ENCODE measurements around the gene SPOCK1. TPM values are rescaled to one million over a fixed set of nuclear protein-coding genes. Genes with fewer than 3 reads are reported as not detected.

SPOCK1 gene
- total RNA-seq, 2 donors from 2014 or later: not detected

DNA sequence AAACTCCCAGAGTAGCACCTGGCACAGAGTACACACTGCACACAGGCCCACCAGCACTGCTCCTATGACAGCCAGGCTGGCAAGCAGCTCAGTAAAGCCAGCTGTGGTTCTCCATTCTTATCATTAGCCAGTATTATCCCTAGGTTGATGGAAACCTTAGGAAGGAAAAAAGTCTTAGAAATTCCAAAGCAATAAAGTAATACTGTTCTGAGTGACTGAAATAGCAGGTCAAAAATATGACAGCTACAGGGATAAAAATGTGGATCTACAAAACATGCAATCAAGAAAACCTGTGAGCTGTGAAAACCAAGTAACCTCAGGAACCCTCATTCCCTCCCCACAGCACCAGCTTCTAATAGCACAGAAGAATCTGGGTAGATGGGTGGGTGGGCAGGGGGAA is 403.5 kb downstream of the SPOCK1 start:
- no peak overlapping the region for H3K4me3 Mint-ChIP-seq
- H3K36me3 Mint-ChIP-seq (ENCODE audit: low read depth): no peaks in the 10 kb centered on the region
- no peak for ATAC-seq (replicated peaks)
- no peaks in the 10 kb centered on the region for H3K9me3 Mint-ChIP-seq
- no peaks in the 10 kb centered on the region for H3K4me1 Mint-ChIP-seq
- H3K27ac Mint-ChIP-seq: no peak overlapping the region
- H3K27me3 Mint-ChIP-seq: peaks cover 3% of the 10 kb centered on the region

DNA sequence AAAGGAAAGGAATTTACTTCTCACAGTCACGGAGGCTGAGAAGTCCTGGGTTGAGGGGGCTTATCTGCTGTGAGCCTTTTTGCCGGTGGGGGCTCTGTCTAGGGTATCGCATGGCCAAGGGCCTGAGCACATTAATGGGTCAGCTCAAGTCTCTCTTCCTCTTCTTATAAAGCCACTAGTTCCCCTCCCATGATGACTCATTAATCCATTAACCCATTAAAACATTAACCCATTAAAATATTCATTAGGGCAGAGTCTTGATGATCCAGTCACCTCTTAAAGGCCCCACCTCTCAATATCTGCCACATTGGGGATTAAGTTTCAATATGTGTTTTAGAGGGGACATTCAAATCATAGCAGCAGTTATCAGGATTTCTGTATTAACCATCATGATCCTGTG is 406.3 kb downstream of the SPOCK1 start:
- Mint-ChIP-seq H3K36me3 (ENCODE audit: low read depth) (no peaks in the 10 kb centered on the region), H3K4me3 (no peak overlapping the region), H3K27ac (no peak overlapping the region), H3K9me3 (no peaks in the 10 kb centered on the region), H3K4me1 (no peaks in the 10 kb centered on the region), H3K27me3 (no peaks in the 10 kb centered on the region)
- ATAC-seq (replicated peaks): no peak

DNA sequence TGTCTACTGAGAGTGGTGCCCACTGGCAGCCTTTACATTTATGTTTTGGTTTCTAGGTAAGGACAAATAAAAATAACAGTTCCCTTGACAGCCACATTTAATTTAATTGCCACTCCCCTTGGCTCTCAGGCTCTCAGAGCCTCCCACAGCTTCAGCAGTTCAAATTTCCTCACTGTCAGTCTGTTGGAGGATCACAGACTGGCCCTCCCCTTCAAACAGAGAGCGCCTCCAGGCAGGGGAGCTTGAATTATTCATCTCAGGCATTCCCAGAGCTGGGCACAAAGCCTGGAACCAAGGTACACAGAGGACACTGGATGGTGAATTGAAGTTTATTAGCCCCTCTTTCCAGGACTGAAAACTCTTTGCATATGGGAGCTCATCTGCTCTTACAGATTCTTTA is 407.7 kb downstream of the SPOCK1 start:
- Mint-ChIP-seq H3K4me1 (no peaks in the 10 kb centered on the region), H3K36me3 (ENCODE audit: low read depth) (no peaks in the 10 kb centered on the region), H3K27me3 (no peaks in the 10 kb centered on the region), H3K27ac (no peak overlapping the region), H3K9me3 (no peaks in the 10 kb centered on the region), H3K4me3 (no peak overlapping the region)
- no peak for ATAC-seq (replicated peaks)

DNA sequence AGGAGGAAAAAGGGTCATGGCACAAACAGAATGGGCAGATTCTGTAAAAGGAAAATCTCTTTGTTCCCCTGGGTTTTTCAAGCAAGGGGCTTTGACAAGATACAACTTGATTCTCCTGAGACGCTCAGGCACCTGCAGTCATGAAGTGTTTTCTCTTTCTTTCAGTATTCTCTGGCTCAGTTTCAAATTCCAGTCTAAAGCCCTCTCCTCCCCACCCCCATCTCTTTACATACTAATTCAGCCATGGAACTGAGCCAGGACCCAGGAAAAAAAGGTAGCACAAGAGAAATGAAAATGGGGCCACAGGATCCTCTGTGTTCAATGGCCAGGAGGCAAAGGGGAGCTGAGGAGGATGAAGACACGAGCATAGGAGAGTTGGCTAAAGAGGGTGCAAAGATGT is 408.4 kb downstream of the SPOCK1 start:
- Mint-ChIP-seq H3K4me1 (no peaks in the 10 kb centered on the region), H3K36me3 (ENCODE audit: low read depth) (no peaks in the 10 kb centered on the region), H3K27ac (no peak overlapping the region), H3K9me3 (no peaks in the 10 kb centered on the region), H3K4me3 (no peak overlapping the region), H3K27me3 (no peaks in the 10 kb centered on the region)
- ATAC-seq (replicated peaks): no peak

DNA sequence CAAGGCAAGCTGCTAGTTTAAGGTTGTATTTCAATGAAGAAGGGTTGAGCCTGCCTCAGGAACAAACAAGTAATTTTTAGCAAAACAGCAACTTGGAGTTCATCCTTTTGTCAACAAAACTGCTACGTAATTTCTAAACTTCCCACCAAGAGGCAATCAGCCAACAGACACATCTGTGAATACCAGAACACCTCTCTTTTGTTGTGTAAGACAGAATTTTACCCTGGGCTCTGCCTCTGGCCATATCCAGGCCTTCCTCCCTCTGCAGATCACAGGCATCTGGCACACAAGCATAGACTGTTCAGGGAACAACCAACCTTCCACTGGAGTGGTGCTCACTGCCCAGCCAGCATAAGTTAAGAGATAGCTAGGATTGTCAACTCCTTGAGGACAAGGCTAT is 409.0 kb downstream of the SPOCK1 start:
- Mint-ChIP-seq H3K27me3 (no peaks in the 10 kb centered on the region), H3K9me3 (no peaks in the 10 kb centered on the region), H3K4me3 (no peak overlapping the region), H3K4me1 (no peaks in the 10 kb centered on the region), H3K27ac (no peak overlapping the region), H3K36me3 (ENCODE audit: low read depth) (no peaks in the 10 kb centered on the region)
- ATAC-seq (replicated peaks): no peak

DNA sequence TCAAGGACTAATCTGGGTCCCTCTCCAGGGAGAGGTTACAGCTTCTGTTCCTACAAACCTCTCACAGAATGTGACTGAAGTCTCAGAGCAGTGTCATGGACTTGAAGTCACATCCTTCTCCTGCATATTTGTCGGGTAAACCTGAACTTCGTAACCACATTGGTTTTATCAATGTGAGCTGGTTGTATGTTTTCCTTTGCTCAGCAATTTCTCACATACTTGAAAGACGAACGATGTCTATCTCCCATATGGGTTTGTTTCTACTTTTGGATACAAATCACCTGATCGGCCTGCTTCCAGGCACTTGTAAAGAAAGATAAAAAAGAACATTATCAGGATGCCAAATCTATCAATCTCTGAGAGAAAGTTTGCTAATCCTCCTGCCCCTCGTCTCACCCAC is 411.0 kb downstream of the SPOCK1 start:
- Mint-ChIP-seq H3K27ac (no peak overlapping the region), H3K36me3 (ENCODE audit: low read depth) (no peaks in the 10 kb centered on the region), H3K9me3 (no peaks in the 10 kb centered on the region), H3K27me3 (no peaks in the 10 kb centered on the region), H3K4me3 (no peak overlapping the region), H3K4me1 (no peaks in the 10 kb centered on the region)
- ATAC-seq (replicated peaks): no peak

DNA sequence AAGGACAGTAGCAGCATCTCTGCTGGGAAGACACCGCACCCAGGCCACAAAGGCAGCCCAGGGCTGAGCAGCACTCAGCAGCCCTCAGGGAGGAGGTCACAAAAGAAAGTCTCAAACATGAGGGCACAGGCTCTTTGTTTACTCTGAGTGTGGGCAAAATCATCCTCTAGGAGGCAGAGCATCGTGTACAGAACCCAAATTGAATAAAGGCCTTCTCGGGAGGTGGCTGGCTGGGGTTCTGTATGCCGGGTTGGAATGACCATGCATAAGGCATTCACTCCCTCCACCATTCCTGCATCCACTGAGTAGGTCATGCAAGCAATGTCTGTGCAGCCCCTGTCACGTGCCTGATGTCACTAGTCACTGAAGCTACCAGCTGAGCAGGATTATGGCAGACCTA is 412.8 kb downstream of the SPOCK1 start:
- Mint-ChIP-seq H3K4me3 (no peak overlapping the region), H3K4me1 (no peaks in the 10 kb centered on the region), H3K27me3 (no peaks in the 10 kb centered on the region), H3K9me3 (no peaks in the 10 kb centered on the region), H3K27ac (no peak overlapping the region), H3K36me3 (ENCODE audit: low read depth) (no peaks in the 10 kb centered on the region)
- ATAC-seq (replicated peaks): no peak

DNA sequence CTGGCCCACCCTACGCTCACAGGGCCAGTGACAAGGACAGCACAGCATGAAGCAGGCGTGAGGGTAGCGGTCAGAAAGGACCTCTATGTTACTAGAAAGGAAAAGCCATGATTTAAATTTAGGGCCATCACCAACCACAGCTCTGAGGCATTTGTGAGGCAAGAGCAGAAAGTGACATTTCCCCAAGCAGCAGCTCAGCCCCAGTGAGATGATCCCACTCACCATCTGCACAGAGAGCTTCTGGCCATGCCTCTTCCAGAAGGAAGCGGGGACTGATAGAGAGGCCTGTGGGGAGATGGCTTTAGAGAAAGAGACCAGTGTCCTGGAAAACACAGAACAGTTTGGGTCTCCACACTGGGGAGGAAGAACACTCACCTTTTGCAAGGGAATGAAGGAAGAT is 413.9 kb downstream of the SPOCK1 start:
- H3K9me3 Mint-ChIP-seq: no peaks in the 10 kb centered on the region
- no peaks in the 10 kb centered on the region for H3K36me3 Mint-ChIP-seq (ENCODE audit: low read depth)
- H3K4me1 Mint-ChIP-seq: no peaks in the 10 kb centered on the region
- no peaks in the 10 kb centered on the region for H3K27me3 Mint-ChIP-seq
- no peak overlapping the region for H3K27ac Mint-ChIP-seq
- H3K4me3 Mint-ChIP-seq: no peak overlapping the region
- no peak for ATAC-seq (replicated peaks)

DNA sequence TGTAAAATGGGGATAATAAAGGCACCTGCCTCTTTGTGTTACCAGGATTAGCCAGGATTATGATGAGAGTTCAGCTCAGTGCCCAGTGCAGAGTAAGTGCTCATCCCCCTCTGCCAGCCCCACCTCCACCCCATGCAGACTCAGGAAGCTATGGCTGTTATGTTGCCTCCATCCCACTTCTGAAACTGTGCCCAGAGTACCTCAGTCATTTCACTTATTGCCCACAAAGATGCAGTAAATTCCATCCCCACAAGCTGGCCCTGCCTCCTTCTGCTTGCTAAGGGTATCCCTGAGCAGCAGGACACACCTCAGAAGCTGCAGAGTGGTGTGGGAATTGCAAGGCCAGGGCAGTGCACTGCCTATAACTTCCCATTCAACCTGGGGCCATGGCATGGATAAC is 415.1 kb downstream of the SPOCK1 start:
- Mint-ChIP-seq H3K27ac (no peak overlapping the region), H3K4me1 (no peaks in the 10 kb centered on the region), H3K36me3 (ENCODE audit: low read depth) (no peaks in the 10 kb centered on the region), H3K9me3 (no peaks in the 10 kb centered on the region), H3K4me3 (no peak overlapping the region), H3K27me3 (peaks cover 5% of the 10 kb centered on the region)
- ATAC-seq (replicated peaks): no peak

DNA sequence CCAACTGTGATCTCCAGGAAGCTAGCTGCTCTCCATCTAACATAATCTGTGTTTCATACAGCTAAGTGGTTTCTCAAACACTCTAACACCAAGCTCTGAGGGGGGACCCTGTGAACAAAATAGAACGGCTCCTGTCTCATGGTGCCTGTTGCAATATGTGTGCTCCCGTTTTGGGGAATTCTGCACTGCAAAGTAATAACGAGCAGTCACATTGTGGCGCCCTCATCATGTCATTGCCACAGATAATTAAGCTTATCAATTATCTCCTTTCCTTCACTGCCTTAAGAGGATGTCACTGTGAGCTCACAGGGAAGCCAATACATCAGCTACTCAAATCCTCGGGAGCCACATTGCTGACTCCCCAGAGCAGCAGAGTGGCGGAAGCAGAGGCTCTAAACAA is 416.2 kb downstream of the SPOCK1 start:
- no peaks in the 10 kb centered on the region for H3K36me3 Mint-ChIP-seq (ENCODE audit: low read depth)
- H3K9me3 Mint-ChIP-seq: no peaks in the 10 kb centered on the region
- peaks cover under 1% of the 10 kb centered on the region for H3K4me1 Mint-ChIP-seq
- ATAC-seq (replicated peaks): no peak
- H3K4me3 Mint-ChIP-seq: no peak overlapping the region
- no peak overlapping the region for H3K27ac Mint-ChIP-seq
- H3K27me3 Mint-ChIP-seq: peaks cover 6% of the 10 kb centered on the region

DNA sequence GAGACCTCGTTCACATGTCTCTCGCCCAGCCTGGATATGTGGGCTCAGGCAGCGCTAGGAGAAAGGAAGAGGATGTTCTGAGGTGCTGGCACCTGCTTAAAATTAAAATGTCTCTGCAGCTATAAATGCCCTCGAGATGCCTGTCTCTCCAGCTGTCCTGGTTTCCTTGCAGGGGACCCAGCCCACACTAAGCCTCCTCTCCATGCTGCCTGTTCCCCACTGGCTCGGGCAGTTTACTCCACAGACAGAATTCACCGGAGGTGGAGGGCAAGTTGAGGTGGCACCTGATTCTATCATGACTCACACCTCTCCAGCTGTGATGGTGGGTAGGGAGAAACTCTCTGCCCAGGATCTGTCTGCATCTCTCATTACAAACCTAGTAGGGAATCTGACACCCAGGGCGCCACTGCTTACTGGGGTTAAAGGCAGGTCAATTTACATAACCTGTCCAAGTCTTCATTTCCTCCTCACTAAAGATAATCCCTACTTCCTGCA is 420.9 kb downstream of the SPOCK1 start:
- no peak for ATAC-seq (replicated peaks)
- Mint-ChIP-seq H3K9me3 (no peaks in the 10 kb centered on the region), H3K4me1 (peaks cover 3% of the 10 kb centered on the region), H3K36me3 (ENCODE audit: low read depth) (no peaks in the 10 kb centered on the region), H3K4me3 (no peak overlapping the region), H3K27ac (no peak overlapping the region), H3K27me3 (peaks cover 9% of the 10 kb centered on the region)

DNA sequence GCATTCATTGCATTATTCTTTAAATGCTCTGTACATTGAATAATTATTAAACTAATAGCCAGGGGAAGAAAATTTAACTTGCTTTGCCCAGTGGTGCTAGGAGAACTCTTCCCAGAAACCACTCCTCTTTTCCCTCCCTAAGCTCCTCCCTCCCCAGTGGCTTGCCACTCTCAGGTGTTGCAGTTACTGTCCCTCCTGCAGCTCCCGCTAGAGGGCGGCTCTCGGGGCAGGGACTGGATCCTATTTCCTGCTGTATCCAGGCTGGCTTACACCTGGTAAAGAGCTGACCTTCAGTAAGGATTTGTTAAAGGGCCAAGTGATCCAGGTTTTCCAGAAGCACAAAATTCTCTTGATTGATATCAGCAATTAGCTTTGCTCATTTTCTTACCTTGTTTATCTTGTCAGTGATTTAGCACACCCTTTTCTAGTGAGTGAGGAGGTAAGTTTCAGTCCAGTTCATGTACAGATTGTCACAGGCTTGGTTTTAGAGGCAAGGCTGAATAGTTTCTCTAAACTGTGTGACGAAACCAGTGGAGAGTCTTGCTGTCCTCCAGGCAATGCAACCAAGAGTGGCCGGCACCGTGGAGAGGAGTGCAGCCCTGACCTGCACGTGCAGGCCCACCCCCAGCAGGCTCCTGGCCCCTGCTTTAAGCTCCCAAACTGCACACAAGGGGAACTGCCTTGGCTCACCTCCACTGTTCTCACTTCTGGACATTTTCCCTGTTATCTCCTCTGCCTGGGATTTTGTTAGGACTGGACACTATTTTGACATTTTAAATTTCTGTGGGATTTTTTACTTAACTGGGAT is 423.8 kb downstream of the SPOCK1 start:
- ATAC-seq (replicated peaks): peak; percentile 52
- Mint-ChIP-seq H3K36me3 (ENCODE audit: low read depth) (no peaks in the 10 kb centered on the region), H3K9me3 (no peaks in the 10 kb centered on the region)

DNA sequence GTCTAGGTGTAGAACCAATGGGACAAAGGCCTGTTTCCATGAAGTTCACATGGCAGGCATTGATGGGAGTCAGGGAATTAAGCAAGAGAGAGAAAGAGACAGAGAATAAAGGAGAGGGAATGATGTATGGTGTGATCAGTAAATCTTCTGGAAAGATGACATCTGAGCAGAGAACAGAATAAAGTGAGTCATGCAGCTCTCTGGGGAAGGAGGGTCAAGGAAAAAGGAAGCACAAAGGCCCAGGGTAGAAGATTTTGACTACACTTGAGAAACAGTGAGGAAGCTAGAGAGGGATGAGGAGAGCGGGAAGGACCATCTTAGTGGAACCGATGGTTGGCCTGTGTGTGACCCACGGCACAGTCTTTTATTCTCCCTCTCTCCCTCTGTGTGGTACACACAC is 425.9 kb downstream of the SPOCK1 start:
- H3K4me1 Mint-ChIP-seq: peaks cover 7% of the 10 kb centered on the region
- no peak overlapping the region for H3K4me3 Mint-ChIP-seq
- ATAC-seq (replicated peaks): no peak
- no peaks in the 10 kb centered on the region for H3K9me3 Mint-ChIP-seq
- H3K27ac Mint-ChIP-seq: no peak overlapping the region
- peaks cover 8% of the 10 kb centered on the region for H3K27me3 Mint-ChIP-seq
- H3K36me3 Mint-ChIP-seq (ENCODE audit: low read depth): no peaks in the 10 kb centered on the region

More for the DNA sequence above, 423.8 kb downstream of the SPOCK1 start:
- Mint-ChIP-seq H3K27me3 (peaks cover 13% of the 10 kb centered on the region), H3K4me1 (peaks cover 7% of the 10 kb centered on the region), H3K4me3 (no peak overlapping the region), H3K27ac (no peak overlapping the region)

DNA sequence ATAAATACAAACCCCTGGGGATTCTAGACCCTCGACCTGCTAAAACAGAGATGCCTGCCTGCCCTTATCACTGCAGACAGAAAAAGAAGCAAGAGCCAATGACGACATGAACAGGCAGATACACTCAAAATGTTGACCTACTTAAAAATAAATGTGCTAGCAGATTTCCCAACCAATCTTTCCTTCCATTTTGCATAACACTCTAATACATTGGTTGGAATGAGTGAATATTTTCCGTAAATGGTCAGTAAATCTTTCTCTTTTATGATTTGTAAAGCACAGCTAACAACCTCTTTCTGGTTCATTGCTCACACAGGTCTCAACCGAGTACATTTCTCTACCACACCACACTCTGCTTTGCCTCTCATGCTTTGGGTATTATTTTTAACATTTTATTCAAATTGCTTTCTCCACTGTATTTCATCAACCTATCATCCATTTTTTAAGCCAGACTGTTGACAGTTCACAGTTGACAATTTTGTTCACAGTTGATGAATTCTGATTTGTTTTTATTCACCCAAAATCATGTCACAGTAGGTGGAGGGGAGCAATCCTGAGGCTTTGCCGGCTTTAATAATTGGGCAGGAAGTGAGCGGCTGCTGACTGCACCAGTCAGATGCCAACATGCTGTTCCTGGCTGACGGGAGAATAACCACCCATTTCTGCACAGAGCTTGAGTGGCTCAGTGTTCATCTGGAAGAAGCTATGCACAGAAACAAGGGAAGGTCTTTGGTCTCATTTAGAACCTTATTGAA is 426.6 kb downstream of the SPOCK1 start:
- Mint-ChIP-seq H3K4me3 (no peak overlapping the region), H3K36me3 (ENCODE audit: low read depth) (no peaks in the 10 kb centered on the region), H3K27ac (no peak overlapping the region), H3K4me1 (peaks cover 3% of the 10 kb centered on the region), H3K27me3 (peaks cover 4% of the 10 kb centered on the region), H3K9me3 (no peaks in the 10 kb centered on the region)
- ATAC-seq (replicated peaks): no peak

DNA sequence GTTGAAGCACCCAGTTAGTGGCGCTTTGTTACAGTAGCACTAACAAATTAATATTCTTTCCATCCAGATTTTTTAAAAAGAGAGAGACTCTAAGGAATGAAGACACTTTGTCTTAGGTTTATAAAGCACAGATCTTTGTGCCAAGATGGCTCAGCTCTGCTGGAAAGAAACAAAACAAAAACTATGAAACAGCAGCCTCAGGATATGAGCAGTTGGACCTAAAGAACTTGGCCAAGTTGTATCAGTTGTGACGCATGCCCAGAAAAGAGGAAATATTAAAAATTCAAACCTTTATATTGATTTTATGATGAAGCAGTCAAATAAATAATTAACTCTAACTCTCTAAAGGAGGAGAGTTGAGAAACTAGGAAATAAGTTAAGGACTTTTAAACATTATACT is 427.2 kb downstream of the SPOCK1 start:
- Mint-ChIP-seq H3K27me3 (peaks cover 4% of the 10 kb centered on the region), H3K4me1 (peaks cover 3% of the 10 kb centered on the region), H3K36me3 (ENCODE audit: low read depth) (no peaks in the 10 kb centered on the region), H3K4me3 (no peak overlapping the region), H3K27ac (no peak overlapping the region), H3K9me3 (no peaks in the 10 kb centered on the region)
- no peak for ATAC-seq (replicated peaks)
